Measurements from ENCODE around the gene RIMKLA. TPM values are rescaled to one million over a fixed set of nuclear protein-coding genes. Genes with fewer than 3 reads are reported as not detected.

Gene RIMKLA, protein sequence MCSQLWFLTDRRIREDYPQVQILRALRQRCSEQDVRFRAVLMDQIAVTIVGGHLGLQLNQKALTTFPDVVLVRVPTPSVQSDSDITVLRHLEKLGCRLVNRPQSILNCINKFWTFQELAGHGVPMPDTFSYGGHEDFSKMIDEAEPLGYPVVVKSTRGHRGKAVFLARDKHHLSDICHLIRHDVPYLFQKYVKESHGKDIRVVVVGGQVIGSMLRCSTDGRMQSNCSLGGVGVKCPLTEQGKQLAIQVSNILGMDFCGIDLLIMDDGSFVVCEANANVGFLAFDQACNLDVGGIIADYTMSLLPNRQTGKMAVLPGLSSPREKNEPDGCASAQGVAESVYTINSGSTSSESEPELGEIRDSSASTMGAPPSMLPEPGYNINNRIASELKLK
- 10 to 100 TPM in 1 of 2 donors, 1 to 10 TPM in 1; 6.4 to 16.3 TPM for total RNA-seq

DNA sequence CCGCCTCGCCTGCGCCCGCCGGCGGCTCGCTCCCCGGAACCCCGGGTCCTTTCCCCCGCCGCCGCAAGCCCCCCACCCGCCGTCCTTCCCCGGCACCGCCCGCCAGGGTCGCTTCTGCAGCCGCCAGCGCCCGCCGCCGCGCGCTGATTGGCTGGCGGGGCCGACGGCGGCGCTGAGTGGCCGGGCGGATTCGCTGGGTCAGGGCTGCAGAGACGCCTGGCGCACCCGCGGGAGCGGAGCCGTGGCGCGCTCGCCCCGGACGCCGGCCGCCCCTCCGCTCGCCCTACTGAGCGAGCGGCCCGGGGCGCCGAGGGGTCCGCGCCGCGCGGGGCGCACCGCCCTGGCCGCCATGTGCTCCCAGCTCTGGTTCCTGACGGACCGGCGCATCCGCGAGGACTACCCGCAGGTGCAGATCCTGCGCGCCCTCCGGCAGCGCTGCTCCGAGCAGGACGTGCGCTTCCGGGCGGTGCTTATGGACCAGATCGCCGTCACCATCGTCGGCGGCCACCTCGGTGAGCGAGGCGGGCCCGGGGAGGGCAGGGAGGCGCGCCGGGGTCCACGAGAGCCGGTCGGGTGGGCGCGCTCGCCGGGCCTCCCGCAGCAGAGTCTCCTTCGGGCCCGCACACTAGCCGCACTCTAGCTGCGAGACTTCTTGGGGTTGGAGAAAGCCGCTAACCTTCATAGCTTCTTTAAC is at the start of gene RIMKLA:
Gene RIMKLA (plus strand): TSS at position 207 of the 694 bp plus-strand sequence. CDS start 143 bp downstream, at position 350.
- Mint-ChIP-seq H3K27ac (no peak within 1 kb of the TSS), H3K36me3 (ENCODE audit: low read depth) (peaks cover 9% of the 10 kb centered on the region), H3K4me3 (peak within 1 kb of the TSS; percentile 78), H3K9me3 (no peaks in the 10 kb centered on the region), H3K4me1 (no peaks in the 10 kb centered on the region), H3K27me3 (peaks cover 28% of the 10 kb centered on the region)
- ATAC-seq (replicated peaks): peak; percentile 94

DNA sequence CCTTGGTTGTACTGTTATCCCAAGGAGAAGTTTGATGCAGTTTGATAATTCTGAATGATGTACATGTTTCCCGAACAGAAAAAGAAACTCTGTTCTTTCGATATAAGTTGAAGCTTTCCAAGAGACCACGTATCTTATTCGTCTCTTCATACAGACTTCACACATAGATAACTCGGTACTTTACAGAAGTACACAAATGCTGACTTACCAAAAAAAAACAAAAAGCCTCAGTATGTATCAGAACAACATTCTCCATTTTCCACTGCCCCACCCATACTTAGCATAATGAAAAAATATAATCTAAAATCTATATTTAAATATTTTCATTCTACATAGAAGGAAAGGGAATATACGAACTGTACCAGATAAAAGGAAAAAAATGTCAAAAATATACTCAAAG is 47.7 kb upstream of the RIMKLA start:
- peaks cover 13% of the 10 kb centered on the region for H3K36me3 Mint-ChIP-seq (ENCODE audit: low read depth)

GRCh38 chr1:42333662-42334239 is 46.8 kb upstream of the RIMKLA start:
- H3K9me3 Mint-ChIP-seq: no peaks in the 10 kb centered on the region
- ATAC-seq (replicated peaks): no peak
- peaks cover 13% of the 10 kb centered on the region for H3K36me3 Mint-ChIP-seq (ENCODE audit: low read depth)
- peaks cover 48% of the 10 kb centered on the region for H3K4me1 Mint-ChIP-seq
- peak overlapping the region; percentile 97 for H3K4me3 Mint-ChIP-seq
- H3K27ac Mint-ChIP-seq: peak overlapping the region; percentile 95
- H3K27me3 Mint-ChIP-seq: no peaks in the 10 kb centered on the region

More for the DNA sequence above, 47.7 kb upstream of the RIMKLA start:
- Mint-ChIP-seq H3K4me3 (peak overlapping the region; percentile 97), H3K4me1 (peaks cover 48% of the 10 kb centered on the region), H3K9me3 (no peaks in the 10 kb centered on the region), H3K27me3 (no peaks in the 10 kb centered on the region), H3K27ac (no peak overlapping the region)
- ATAC-seq (replicated peaks): no peak

DNA sequence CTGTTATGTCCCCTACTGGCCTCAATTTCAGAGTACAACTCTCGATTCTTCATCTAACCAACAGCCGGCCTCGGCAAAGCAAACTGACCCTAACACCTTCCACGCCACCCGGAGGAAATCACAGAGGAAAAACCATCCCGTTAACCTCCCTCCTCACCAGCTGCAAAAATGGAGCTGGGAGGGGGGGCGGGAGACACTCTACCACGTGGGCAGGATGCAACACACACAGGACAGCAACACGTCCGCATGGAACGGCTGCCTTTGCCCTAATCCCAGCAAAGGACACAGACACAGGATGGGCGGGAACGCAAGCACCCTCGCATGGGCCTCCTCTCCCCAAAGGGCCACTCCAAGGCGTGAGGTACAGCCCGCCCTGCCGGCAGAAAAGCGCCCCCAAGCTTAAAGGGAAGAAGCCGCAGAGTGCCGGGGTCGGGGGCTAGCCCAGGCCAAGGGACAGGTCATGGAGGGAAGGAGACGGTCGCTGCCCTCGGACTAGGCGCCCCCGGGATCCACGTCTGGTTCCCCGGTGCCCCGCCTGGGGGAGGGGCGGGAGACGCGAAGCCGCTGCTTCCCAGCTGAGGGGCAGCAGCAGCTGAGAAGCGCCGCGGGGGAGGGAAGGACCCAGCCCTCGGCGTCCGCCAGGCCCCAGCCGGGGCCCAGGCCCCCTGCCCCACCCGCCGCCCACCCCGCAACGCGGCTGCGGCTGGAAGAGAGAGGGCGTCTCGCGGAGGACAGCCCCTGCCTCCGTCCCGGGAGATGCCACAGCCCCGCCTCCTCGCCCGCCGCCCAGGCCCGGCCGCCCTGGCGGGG is 46.1 kb upstream of the RIMKLA start:
- no peaks in the 10 kb centered on the region for H3K9me3 Mint-ChIP-seq
- ATAC-seq (replicated peaks): peak; percentile 67
- H3K36me3 Mint-ChIP-seq (ENCODE audit: low read depth): peaks cover 13% of the 10 kb centered on the region
- H3K4me3 Mint-ChIP-seq: peak overlapping the region; percentile 97
- H3K27me3 Mint-ChIP-seq: no peaks in the 10 kb centered on the region
- H3K27ac Mint-ChIP-seq: peak overlapping the region; percentile 95
- H3K4me1 Mint-ChIP-seq: peaks cover 43% of the 10 kb centered on the region

- Mint-ChIP-seq H3K27me3 (no peaks in the 10 kb centered on the region), H3K36me3 (ENCODE audit: low read depth) (peaks cover 13% of the 10 kb centered on the region), H3K4me3 (peak within 1 kb of the TSS; percentile 97), H3K9me3 (no peaks in the 10 kb centered on the region), H3K27ac (peak within 1 kb of the TSS; percentile 95), H3K4me1 (peaks cover 38% of the 10 kb centered on the region)
- peak; percentile 93 for ATAC-seq (replicated peaks)
Observed at GRCh38 chr1:42335050-42335808, 45.4 kb upstream of the RIMKLA start, which contains the start of gene FOXJ3. Gene FOXJ3, minus strand, starts transcription at chr1:42335235. Its CDS starts 24,142 bp downstream, at chr1:42311093.

- H3K36me3 Mint-ChIP-seq (ENCODE audit: low read depth): peaks cover 13% of the 10 kb centered on the region
- H3K27me3 Mint-ChIP-seq: no peaks in the 10 kb centered on the region
- H3K4me1 Mint-ChIP-seq: peaks cover 33% of the 10 kb centered on the region
- H3K4me3 Mint-ChIP-seq: peak overlapping the region; percentile 89
- H3K9me3 Mint-ChIP-seq: no peaks in the 10 kb centered on the region
- peak; percentile 5 for ATAC-seq (replicated peaks)
- H3K27ac Mint-ChIP-seq: peak overlapping the region; percentile 90
Observed at GRCh38 chr1:42335809-42336518, 44.6 kb upstream of the RIMKLA start.

GRCh38 chr1:42336978-42337377 is 43.6 kb upstream of the RIMKLA start:
- H3K27ac Mint-ChIP-seq: no peak overlapping the region
- no peak for ATAC-seq (replicated peaks)
- H3K27me3 Mint-ChIP-seq: no peaks in the 10 kb centered on the region
- no peak overlapping the region for H3K4me3 Mint-ChIP-seq
- no peaks in the 10 kb centered on the region for H3K9me3 Mint-ChIP-seq
- H3K36me3 Mint-ChIP-seq (ENCODE audit: low read depth): peaks cover 13% of the 10 kb centered on the region
- H3K4me1 Mint-ChIP-seq: peaks cover 30% of the 10 kb centered on the region

DNA sequence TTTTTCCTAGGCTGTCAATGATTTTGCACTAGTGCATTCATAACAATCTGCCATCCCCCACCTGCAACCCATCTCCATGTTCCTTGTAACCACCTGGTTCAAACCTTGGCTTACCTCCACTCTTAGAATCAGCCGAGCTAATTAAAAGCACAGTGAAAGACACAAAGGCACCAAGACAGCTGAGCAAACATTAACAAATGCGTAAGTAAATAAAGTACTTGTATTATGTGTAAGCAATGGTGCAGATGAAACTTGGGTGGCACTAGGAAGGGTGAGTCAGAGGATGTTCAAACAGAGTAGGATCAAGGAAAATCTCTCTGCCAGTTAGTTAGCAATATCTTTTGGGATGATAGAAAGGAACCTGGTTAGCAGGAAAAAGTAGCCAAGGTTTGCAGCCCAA is 40.5 kb upstream of the RIMKLA start:
- Mint-ChIP-seq H3K9me3 (no peaks in the 10 kb centered on the region), H3K27me3 (no peaks in the 10 kb centered on the region), H3K27ac (no peak overlapping the region), H3K4me3 (no peak overlapping the region), H3K4me1 (peaks cover 13% of the 10 kb centered on the region), H3K36me3 (ENCODE audit: low read depth) (no peaks in the 10 kb centered on the region)
- ATAC-seq (replicated peaks): no peak

DNA sequence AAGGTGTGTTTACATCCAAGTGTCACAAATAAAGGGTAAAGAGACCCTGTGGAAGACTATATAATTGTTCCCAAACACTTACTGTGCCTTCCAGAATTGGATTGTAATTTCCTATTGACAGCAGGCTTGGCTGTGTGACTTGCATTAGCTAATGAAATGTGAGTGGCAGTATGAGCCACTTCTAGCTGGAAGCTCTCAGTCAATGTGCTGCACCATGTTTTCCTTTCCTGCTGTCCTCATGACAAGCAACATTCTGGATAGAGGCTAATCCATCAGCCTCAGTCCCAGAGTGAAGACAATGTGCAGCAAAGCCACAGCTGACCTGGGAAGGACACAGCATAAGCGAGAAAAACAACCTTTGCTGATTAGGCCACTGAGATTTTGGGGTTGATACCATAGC is 39.7 kb upstream of the RIMKLA start:
- Mint-ChIP-seq H3K9me3 (no peaks in the 10 kb centered on the region), H3K27ac (no peak overlapping the region), H3K27me3 (no peaks in the 10 kb centered on the region), H3K4me1 (peaks cover 11% of the 10 kb centered on the region), H3K4me3 (no peak overlapping the region), H3K36me3 (ENCODE audit: low read depth) (no peaks in the 10 kb centered on the region)
- no peak for ATAC-seq (replicated peaks)

DNA sequence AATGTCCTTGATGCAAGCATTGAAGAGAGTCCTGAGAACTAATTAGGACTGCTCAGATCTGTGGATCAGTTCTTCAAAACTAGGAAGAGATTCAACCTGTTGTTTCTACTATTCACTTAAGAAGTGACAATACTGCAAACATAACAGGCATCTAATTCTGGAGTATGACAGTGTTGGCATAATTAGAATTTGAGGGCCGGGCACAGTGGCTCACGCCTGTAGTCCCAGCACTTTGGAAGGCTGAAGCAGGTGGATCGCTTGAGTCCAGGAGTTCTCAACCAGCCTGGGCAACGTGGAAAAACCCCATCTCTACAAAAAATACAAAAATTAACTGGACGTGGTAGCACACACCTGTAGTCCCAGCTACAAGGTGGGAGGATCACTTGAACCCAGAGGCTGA is 37.5 kb upstream of the RIMKLA start:
- Mint-ChIP-seq H3K27me3 (peaks cover 3% of the 10 kb centered on the region), H3K27ac (no peak overlapping the region), H3K4me3 (no peak overlapping the region), H3K4me1 (no peaks in the 10 kb centered on the region), H3K36me3 (ENCODE audit: low read depth) (no peaks in the 10 kb centered on the region), H3K9me3 (no peaks in the 10 kb centered on the region)
- ATAC-seq (replicated peaks): no peak

DNA sequence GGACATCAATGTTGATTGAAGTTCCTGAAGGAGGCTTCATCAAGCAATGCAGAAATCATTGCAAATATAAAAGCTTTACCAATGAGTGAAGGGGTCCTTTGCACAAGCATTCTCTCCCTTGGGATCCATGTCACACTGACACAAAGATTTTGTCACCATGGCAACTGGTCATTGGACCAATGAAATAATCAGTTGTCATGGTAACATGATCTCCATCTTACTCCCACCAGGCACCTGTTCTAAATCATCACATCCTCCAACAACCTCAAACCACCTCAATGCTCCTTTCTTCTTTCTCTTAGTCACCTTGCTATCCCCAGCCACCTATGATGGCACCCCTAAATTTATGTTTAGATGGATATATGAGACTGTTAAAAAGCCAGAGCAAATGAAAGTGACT is 32.1 kb upstream of the RIMKLA start:
- no peak overlapping the region for H3K4me3 Mint-ChIP-seq
- H3K9me3 Mint-ChIP-seq: no peaks in the 10 kb centered on the region
- ATAC-seq (replicated peaks): no peak
- no peaks in the 10 kb centered on the region for H3K36me3 Mint-ChIP-seq (ENCODE audit: low read depth)
- H3K4me1 Mint-ChIP-seq: no peaks in the 10 kb centered on the region
- H3K27me3 Mint-ChIP-seq: peaks cover 23% of the 10 kb centered on the region
- H3K27ac Mint-ChIP-seq: no peak overlapping the region

DNA sequence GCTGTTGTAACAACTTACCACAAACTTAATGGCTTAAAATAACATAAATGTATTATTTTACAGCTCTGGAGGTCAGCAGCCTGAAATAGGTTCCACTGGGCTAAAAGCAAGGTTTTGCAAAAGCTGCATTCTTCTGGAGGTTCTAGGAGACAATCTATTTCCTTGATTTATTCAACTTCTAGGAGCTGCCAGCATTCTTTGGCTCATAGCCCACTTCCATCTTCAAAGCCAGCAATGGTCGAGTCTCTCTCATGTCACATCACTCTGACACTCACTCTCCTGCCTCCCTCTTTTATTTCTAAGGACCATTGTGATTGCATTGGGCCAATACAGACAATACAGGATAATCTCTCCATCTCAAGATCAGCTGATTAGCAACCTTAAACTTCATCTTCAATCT is 30.5 kb upstream of the RIMKLA start:
- Mint-ChIP-seq H3K9me3 (no peaks in the 10 kb centered on the region), H3K27me3 (peaks cover 23% of the 10 kb centered on the region), H3K27ac (no peak overlapping the region), H3K4me3 (no peak overlapping the region), H3K4me1 (no peaks in the 10 kb centered on the region), H3K36me3 (ENCODE audit: low read depth) (no peaks in the 10 kb centered on the region)
- ATAC-seq (replicated peaks): no peak

DNA sequence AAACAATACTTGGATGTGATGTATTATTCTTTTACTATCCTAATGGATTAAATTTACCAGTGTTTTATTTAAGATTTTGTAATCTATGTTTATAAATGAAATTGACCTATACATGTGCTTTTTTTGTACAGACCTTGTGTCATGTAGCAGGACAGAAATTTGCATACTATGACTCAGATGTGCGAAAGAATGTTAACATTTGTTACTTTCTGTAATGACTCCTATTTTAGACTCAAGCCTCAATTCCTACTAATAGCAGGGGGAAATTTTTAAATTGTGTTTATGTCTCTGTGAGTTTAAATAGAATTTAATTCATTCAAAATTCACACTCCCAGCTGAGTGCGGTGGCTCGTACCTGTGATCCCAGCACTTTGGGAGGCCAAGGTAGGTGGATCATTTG is 21.8 kb upstream of the RIMKLA start:
- ATAC-seq (replicated peaks): peak; percentile 77
- Mint-ChIP-seq H3K4me1 (peaks cover 4% of the 10 kb centered on the region), H3K27ac (no peak overlapping the region)

More for the DNA sequence above, 21.8 kb upstream of the RIMKLA start:
- Mint-ChIP-seq H3K36me3 (ENCODE audit: low read depth) (no peaks in the 10 kb centered on the region), H3K9me3 (no peaks in the 10 kb centered on the region), H3K27me3 (peaks cover 6% of the 10 kb centered on the region), H3K4me3 (no peak overlapping the region)

Data from activated T-helper 17 cell treated with anti-CD3 and anti-CD28 coated beads, Interleukin-2, amount 50 U/mL, for 72 hours (primary cell).